Ovary (tissue), 3 donors: ENCODE measurements around the gene NPC2.

Experiments
- EP300 ChIP-seq: sonication (generic); formaldehyde crosslinking; IDR thresholded peaks from one replicate; pipeline ENCODE4 v1.6.1; 2017; ENCODE audit warnings: antibody characterized with exemption
- POLR2A ChIP-seq: fragments of 450-650 bp; IDR thresholded peaks from one replicate; pipeline ENCODE4 v1.6.1; 2017; ENCODE audit warnings: antibody characterized with exemption, mild to moderate bottlenecking, moderate library complexity
- TF ChIP-seq, protein P1 (sequence below), 3 donors: fragments of 450-650 bp in 2 of 3; fragments of 200-600 bp in 1 of 3; IDR thresholded peaks; one replicate each; pipeline versions ENCODE4 v1.5.1 to v1.8.0; 2016 to 2022; ENCODE audit warnings: antibody characterized with exemption in 3 of 3, mild to moderate bottlenecking in 1 of 3
- donor health status: DM: no; HTN: no; CAD: no.

DNA sequence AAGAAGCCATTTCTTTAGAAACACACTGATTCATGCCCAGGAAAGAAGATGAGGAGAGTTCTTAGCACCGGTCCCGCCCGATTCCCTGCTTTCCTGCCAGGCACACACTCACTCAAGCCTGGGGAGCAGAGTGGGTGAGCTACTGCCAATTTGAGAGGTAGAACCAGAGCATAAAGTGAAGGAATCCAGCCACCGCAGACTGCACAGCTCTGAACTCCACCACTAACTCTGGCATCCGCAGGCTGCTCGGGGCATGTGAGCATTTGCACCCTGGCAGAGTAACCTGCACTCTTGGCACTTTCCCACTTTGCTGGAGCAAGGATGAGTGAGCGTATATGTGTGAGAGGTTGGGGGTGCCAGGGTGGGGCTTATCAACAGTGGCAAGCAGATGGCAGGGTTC lies 63.1 kb downstream of the NPC2 start:
- TF ChIP-seq, protein P1, sequence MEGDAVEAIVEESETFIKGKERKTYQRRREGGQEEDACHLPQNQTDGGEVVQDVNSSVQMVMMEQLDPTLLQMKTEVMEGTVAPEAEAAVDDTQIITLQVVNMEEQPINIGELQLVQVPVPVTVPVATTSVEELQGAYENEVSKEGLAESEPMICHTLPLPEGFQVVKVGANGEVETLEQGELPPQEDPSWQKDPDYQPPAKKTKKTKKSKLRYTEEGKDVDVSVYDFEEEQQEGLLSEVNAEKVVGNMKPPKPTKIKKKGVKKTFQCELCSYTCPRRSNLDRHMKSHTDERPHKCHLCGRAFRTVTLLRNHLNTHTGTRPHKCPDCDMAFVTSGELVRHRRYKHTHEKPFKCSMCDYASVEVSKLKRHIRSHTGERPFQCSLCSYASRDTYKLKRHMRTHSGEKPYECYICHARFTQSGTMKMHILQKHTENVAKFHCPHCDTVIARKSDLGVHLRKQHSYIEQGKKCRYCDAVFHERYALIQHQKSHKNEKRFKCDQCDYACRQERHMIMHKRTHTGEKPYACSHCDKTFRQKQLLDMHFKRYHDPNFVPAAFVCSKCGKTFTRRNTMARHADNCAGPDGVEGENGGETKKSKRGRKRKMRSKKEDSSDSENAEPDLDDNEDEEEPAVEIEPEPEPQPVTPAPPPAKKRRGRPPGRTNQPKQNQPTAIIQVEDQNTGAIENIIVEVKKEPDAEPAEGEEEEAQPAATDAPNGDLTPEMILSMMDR (IDR thresholded peaks at IDR 0.05): no peak
- TF ChIP-seq POLR2A (no peak), EP300 (no peak)
